DND-41 (cell line): ENCODE measurements around the gene HECW1.

ENCODE experiments used
- CTCF ChIP-seq: IDR thresholded peaks from 2 replicates; pipeline ENCODE4 v1.5.1; 2012; ENCODE audit warnings: borderline replicate concordance, low read length, moderate library complexity, mild to moderate bottlenecking; ENCODE audit not compliant: poor library complexity, severe bottlenecking; ENCODE audit errors: extremely low read depth
- EZH2 ChIP-seq: IDR thresholded peaks from 3 replicates; pipeline ENCODE4 v1.6.1; 2012; ENCODE audit warnings: borderline replicate concordance, low read depth, mild to moderate bottlenecking, moderate library complexity, low read length, inconsistent platforms; ENCODE audit not compliant: severe bottlenecking

GRCh38 chr7:43582503-43583423, 470.3 kb downstream of the HECW1 start, which contains the start of gene STK17A:
- TF ChIP-seq EZH2 (no peak), CTCF (peak; percentile 99)
